SHP77 treated with DMSO at 0.1 percent for 48 hours (cell line): Measurements from ENCODE around the gene TRIM34.
"Not testable (repeated sequence)": the region's sequence is repeated elsewhere in the genome, so short reads cannot be mapped to it uniquely, and the experiment has no call there.

Source experiments
- DNase-seq: peaks from one replicate; lab custom pipeline; 2025; lab: John Stamatoyannopoulos, UW

TRIM34 gene, protein sequence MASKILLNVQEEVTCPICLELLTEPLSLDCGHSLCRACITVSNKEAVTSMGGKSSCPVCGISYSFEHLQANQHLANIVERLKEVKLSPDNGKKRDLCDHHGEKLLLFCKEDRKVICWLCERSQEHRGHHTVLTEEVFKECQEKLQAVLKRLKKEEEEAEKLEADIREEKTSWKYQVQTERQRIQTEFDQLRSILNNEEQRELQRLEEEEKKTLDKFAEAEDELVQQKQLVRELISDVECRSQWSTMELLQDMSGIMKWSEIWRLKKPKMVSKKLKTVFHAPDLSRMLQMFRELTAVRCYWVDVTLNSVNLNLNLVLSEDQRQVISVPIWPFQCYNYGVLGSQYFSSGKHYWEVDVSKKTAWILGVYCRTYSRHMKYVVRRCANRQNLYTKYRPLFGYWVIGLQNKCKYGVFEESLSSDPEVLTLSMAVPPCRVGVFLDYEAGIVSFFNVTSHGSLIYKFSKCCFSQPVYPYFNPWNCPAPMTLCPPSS

DNA sequence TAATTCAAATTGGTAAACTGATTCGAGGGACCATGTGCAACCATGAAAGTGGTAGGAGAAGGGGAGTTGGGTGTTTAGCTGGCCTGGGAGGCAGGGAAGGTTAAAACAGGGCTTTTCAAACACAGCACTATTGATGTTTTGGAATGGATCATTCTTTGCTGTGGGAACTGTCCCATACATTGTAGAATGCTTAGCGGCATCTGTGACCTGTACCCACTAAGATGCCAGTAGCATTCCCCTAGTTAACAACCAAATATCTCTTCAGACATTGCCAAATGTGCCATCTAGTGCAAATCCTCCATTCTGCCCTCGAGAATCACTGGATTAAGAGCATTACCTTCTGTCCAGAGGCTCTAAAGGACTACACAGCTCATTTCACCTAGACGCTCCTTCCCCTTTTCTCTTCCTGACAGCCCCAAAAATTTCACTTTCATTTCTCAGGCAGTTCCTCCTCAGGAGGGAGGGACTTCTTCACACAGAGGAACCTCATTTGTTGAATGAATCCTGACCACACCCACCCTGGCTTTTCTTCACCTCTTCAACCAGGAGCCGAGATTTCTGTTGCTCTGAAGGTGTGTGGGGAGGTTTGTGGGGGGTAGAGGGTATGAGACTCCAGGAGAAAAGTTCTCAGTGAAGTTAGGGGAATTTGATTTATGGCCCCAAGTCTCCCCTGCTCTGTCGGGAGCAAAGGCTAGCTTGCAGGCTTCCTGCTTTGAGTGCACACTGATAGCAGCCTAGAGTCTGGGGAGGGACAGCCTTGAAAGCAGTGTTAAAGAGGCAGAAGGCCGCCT, at the start of gene TRIM34:
TSS of gene TRIM34 (plus strand) at position 513 of the 791 bp plus-strand sequence. CDS start 7,331 bp downstream, outside the sequence.
- DNase-seq, result no peak

DNA sequence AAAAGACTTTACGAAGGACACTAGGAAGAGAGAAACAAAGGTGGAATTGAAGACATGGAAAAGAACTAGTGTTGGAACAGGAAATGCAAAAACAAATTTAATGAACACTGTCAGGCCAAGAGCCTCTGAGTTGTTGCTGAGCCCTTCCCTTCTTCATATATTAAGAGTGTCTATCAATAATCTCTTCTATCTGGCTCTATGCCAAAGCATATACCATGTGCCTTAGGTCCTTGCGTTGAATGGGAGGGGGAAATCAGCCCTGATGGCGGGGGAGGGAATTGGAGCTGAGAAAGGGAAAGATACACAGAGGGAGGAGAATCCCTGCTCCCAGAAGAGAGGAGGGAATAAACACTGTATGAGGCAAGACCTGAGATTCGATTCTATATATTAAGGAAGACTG, 49.6 kb upstream of the TRIM34 start:
- no peak for DNase-seq

DNA sequence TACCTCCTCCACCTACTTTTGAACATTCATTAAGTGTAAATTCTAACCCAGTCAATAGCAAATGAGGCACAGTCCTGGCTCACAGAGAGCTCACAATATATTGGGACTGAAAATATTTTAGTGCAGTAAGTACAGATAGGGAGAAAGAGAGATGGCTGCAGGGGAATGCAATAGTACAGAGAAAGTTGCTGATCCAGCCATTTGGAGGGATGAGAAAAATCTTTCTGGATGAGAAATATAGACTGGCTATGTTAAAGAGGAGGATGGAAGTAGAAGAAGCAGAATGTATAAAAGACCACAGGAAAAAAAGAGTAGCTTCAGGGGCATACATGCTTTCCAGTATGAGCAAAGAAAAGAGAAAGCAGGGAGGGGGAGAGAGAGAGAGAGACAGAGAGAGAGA, 47.7 kb upstream of the TRIM34 start:
- DNase-seq, result no peak

DNA sequence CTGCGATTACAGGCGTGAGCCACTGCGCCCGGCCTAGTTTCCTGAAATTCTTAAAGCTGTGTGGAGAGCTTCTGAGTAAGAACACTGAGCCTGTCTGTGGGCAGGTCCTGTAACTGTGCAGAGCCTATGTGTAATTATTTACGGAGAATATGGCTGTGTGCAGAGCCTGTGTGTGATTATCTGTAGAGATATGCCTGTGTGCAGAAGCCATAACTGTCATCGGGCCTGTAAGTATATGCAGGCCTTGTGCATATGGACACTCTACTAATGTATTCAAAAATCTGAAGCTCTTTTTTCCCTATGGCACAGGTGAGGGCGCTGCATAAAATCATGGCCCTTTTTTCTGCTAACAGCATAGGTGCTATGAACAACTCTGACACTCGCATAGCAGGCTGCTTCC, 44.2 kb upstream of the TRIM34 start, which contains the start of gene OR52B6:
TSS of gene OR52B6 (plus strand) at position 301 of the 400 bp plus-strand sequence. CDS start at position 301, 0 bp downstream.
- DNase-seq, result no peak

DNA sequence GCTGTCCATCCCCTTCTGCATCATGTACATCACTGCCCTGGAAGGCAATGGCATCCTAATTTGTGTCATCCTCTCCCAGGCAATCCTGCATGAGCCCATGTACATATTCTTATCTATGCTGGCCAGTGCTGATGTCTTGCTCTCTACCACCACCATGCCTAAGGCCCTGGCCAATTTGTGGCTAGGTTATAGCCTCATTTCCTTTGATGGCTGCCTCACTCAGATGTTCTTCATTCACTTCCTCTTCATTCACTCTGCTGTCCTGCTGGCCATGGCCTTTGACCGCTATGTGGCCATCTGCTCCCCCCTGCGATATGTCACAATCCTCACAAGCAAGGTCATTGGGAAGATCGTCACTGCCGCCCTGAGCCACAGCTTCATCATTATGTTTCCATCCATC, 43.8 kb upstream of the TRIM34 start:
- no peak for DNase-seq

DNA sequence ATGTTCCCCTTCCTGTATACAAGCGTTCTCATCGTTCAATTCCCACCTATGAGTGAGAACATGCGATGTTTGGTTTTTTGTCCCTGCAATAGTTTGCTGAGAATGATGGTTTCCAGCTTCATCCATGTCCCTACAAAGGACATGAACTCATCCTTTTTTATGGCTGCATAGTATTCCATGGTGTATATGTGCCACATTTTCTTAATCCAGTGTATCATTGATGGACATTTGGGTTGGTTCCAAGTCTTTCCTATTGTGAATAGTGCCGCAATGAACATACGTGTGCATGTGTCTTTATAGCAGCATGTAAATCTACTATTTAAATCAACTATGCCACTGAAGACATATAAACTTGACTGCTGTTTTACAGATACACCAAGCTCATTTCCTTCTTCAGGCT, 40.3 kb upstream of the TRIM34 start:
- not testable (repeated sequence) for DNase-seq

DNA sequence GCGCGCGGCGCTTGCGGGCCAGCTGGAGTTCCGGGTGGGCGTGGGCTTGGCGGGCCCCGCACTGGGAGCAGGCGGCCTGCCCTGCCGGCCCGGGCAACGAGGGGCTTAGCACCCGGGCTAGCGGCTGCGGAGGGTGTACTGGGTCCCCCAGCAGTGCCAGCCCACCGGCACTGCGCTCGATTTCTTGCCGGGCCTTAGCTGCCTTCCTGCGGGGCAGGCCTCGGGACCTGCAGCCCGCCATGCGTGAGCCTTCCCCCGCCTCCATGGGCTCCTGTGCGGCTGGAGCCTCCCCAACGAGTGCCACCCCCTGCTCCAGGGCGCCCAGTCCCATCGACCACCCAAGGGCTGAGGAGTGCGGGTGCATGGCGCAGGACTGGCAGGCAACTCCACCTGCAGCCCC, 34.9 kb upstream of the TRIM34 start:
- DNase-seq, result not testable (repeated sequence)

DNA sequence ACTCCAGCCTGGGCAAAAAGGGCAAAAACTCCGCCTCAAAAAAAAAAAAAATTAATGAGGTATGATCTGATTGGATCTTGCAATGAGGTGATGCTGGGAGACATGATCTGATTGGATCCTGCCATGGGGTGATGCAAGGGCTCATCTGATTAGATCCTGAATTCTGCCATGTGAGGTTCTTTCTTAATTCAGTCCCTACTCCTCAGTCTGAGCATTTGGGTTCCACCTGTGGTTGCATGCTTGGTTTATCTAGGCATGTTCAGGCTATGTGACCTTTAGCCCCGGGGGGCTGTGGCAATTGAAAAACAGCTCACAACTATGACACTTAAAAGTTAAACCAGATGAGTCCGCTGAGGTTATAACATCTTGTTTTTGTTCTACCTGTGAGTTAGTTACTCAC, 33.2 kb upstream of the TRIM34 start:
- no peak for DNase-seq

DNA sequence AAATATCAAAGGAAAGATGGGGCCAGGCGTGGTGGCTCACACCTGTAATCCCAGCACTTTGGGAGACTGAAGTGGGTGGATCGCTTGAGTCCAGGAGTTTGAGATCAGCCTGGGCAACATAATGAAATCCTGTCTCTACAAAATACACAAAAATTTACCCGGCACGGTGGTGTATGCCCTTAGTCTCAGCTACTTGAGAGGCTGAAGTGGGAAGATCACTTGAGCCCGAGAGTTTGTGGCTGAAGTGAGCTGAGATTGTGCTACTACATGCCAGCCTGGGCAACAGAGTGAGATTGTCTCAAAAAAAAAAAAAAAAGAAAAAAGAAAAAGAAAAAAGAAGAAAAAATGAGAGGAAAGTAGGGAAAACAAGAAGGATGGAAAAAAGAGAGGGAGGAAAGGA, 32.2 kb upstream of the TRIM34 start:
- DNase-seq, result no peak

DNA sequence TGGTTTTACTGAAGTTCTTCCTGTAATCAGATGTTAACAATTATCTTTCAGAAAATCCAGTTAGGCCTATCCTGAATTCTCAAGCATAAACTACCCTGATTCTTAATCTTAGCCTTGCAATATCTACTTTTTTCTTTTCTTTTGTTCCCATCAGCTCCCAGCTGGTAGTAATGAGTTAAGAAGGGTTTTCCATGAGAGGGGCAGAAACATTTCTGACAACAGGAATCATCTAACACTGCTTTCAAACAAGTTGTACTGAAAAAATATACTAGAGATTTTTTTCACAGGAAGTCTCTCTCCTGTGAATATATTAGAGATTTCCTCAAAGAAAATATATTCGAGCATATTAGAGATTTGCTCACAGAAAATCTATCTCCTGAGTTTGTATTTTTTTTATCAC, 31.7 kb upstream of the TRIM34 start:
- no peak for DNase-seq

DNA sequence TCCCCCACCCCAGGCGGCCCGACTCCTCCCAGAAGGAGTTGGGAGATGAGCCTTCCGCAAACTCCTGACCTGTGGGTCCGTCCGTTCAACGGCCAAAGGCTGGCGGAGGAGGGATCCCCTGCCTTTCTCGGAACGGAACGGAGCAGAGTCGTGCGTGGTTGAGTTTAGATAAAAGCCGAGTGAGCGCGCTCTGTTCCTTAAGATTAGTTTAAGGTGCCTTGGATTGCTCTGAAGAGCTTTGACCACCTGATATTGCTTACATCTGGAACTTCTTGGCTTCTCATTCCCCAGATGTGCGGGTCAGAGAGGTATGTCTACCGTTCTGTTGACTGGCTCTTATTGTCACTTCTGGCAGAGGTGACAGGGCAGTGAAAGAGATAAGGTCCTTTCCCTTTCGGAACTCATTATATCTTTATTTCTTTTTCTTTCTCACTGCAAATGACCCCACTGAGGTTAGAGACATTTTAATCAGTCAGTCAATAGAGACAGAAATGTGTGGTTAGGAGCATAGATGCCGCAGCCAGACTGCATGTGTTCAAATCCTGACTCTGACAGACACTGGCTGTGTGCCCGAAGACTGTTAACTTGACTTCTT, 28.1 kb upstream of the TRIM34 start, which contains the start of gene TRIM6:
TSS of gene TRIM6 (plus strand) at position 31 of the 595 bp plus-strand sequence. CDS start at position 292, 261 bp downstream.
- no peak for DNase-seq

DNA sequence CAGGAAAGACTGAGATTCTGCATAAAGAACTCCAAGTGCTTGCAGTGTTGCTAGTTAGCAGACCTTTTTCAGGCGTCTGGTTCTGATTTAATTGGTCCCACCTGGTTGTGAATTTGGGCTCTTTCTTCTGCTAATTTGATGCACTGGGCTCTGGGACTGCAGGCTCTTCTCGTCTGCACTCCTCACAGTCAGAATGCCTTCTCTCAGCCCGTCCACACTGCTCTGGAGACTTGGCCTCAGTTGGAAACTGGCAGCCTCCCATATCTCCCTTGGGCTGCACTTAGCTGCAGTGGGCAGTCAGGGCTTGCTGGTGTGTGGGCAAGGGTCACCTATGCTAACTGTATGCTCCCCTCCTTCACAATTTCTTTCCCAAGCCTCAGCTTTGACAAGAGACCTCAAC, 26.8 kb upstream of the TRIM34 start:
- DNase-seq, result no peak

DNA sequence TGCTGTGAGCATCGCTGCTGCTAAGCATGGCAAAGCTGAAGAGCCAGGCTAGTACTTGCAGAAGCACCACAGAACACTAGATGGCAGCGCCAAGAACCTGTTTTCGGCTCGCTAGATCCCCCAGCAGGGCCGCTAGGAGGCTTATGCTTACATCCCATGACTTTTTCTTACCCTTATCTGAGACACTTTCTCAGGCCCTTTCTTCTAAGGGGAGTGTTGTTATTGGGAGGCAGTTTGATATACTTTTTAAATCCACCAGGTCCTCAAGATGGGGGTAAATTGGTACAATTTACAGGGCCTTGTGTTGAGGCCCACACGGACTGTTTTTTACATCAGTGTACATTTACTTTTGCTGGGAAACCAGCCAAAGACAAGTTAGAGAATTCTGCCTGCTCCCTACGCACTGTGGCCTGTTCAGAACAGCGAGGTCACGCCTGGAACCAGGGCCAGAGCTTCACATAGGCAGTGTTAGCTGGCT, 24.4 kb upstream of the TRIM34 start:
- DNase-seq, result no peak

DNA sequence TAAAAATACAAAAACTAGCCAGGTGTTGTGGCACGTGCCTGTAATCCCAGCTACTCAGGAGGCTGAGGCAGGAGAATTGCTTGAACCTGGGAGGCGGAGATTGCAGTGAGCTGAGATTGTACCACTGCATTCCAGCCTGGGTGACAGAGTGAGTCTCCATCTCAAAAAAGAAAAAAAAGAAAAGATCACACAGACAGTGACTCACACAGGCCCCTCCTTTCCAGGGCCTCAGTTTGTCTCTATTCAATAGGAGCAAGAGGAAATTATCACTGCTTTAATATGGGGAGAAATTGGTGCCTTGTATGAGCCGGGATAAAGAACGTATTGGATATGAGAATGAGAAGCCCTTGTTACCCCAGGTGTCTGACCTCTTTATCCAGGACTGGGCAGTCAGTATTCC, 22.0 kb upstream of the TRIM34 start:
- DNase-seq, result not testable (repeated sequence)

DNA sequence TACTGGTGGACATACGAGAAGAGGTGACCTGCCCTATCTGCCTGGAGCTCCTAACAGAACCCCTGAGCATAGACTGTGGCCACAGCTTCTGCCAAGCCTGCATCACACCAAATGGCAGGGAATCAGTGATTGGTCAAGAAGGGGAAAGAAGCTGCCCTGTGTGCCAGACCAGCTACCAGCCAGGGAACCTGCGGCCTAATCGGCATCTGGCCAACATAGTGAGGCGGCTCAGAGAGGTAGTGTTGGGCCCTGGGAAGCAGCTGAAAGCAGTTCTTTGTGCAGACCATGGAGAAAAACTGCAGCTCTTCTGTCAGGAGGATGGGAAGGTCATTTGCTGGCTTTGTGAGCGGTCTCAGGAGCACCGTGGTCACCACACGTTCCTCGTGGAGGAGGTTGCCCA, 21.5 kb upstream of the TRIM34 start:
- no peak for DNase-seq

DNA sequence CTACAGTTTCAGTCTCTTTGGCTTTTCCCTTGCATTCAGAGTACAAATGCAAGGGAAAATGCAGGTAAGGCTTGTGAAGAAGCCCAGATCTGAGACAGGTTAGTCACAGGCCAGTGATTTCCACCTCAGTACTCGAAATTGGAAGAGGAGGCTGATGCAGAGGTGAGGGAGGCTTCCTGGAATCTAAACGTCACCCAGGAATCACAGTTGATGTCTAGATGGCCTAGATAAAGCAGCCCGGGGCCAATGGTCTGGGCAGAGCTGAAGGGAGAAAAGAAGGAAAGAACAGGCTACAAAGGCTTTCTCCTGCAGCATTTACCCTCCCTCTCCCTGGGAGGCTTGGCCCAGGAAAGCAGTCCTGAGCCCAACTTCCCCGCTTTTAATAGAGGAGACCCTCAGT, 19.9 kb upstream of the TRIM34 start:
- DNase-seq, result no peak

DNA sequence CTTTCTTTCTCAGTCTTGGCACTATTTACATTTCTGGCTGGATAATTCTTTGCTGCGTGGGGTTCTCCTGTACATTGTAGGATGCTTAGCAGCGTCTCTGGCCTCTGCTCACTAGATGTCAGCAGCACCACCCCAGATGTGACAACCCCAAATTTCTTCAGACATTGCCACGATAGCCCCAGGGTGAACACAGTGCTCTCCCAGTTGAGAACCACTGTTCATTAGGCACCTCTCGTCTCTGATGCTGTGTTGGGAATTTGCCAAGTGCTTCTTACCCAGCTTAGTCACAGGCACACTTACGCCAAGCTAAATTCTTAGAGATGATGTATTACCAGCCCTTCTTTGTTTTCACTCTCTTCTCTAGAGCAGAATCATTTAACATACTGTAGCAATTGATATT, 19.0 kb upstream of the TRIM34 start:
- DNase-seq, result no peak

DNA sequence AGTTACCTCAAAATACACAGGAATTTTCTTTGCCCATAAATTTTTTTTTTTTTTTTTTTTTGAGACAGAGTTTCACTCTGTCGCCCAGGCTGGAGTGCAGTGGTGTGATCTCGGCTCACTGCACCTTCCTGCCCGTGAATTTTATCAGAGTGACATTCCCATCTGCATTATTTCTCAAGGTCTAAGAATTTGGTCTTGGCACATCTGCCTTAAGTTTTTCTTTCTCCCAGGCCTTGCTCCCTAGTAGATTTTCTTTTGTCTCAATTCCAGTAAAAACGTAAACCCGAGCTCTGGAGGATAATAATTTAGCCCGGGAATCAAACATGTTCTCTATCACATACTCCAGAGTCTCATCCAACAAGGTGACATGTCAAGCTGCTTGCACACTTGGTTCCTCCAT, 16.0 kb upstream of the TRIM34 start:
- DNase-seq, result no peak

DNA sequence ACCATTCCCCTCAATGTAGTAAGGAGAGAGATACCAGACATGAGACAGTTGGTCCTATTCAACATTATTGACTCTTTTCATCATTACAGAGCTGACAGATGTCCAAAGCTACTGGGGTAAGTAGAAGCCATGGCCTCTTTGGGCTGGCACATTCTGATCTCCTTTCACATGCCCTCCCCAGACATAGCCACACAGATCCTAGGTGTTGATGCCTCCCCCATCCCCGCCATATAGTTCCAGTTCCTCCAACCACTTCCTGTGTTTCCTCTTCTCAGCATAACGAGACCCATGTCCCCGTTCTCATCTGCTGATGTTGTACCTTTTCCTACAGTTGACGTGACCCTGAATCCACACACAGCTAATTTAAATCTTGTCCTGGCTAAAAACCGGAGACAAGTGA, 14.4 kb upstream of the TRIM34 start:
- DNase-seq, result no peak

DNA sequence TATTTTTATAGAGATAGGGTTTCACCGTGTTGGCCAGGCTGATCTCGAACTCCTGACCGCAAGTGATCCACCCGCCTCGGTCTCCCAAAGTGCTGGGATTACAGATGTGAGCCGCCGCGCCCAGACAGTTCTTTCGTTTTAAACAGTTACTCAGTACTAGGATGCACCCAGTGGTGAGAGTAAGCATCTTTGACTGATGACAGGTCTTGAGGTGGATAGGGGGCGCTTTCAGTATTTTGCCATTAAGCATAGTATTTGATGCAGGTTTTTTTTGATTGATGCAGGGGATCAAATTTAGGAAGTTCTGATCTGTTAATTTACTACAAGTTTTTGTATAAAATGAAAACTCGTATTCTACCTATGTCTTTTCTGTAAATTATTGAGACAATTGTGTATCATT, 13.2 kb upstream of the TRIM34 start:
- DNase-seq, result no peak

DNA sequence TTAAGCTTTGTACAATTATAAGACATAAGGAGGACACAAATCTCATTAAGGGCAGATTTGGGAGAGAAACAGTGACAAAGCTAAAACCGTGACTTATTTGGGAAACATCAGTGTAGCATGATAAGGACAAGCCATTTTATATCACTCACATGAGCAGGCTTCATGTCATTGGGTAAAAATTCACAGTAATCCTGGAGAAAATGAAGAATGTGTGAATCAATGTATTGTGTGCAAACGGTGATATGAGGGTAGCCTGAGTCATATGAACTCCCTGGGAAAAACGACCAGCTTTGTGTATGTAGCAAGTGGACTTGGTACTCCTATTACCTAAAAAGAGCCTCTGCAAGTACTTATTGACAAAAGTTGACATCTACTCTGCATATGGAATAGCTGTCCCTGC, 6.0 kb upstream of the TRIM34 start:
- no peak for DNase-seq
